GM21447 (cell line): ENCODE measurements around the gene DAP.

Experiments used
- ATAC-seq: cut with Tn5 transposase; IDR thresholded peaks from one replicate; pipeline ENCODE4 v1.9.1; 2021; ENCODE audit not compliant: unreplicated experiment

Gene DAP

DNA sequence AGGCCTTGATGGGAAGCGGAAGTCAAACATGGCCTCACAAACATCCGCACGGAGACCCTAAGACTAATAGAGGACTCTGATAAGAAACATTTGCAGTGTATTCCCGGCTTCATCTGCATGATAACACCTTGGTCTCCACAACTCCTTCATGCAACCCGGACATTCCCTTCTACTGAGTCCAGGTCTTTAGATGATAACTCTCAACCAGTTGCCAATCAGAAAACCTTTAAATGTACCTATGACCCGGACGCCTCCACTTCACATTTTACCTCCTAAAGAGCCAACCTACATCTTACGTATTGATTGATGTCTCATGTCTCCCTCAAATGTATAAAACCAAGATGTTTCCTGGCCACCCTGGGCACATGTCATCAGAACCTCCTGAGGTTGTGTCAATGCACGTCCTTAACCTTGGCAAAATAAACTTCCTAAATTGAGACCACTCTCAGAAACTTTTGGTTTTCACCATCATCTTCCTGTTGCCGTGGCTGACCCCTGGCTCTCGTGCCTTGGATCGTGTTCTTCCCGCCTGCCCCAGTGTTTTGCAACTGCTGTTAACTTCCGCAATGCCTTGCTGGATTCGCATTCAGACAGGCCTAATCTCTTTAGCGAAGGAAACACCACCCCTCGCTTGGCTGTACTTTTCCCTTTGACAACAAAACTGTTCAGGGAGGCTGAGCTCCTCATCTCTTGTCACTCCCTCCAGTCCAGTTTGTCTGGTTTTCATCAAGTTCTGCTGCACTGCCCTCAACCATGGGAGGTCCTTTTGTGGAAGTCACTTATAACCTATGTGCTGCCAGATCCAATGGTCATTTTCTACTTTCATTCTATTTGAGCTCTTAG, 1.1 kb upstream of the DAP start:
- ATAC-seq: no peak

- no peak for ATAC-seq
These were observed 181 bp downstream of the DAP start for GRCh38 chr5:10760921-10761184.

GRCh38 chr5:10760096-10760920, 726 bp downstream of the DAP start:
- peak; percentile 30 for ATAC-seq

DNA sequence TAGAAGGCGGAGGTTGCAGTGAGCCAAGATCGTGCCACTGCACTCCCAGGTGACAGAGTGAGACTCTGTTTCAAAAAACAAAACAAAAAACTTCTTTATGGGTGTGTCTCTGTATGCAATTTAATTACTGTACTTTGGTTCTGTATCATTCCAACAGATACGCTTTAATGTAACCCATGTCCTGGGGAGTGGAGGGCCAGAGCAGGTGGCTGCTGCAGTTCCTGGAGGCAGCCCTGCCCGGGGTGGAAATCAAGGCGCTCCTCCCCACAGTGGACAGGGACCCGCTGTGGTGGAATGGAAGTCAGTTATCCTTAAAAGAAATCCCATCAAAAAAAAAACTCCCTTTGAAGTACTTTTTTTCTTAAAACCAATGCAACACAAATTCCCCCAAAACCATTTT, 1.9 kb downstream of the DAP start:
- ATAC-seq: no peak

DNA sequence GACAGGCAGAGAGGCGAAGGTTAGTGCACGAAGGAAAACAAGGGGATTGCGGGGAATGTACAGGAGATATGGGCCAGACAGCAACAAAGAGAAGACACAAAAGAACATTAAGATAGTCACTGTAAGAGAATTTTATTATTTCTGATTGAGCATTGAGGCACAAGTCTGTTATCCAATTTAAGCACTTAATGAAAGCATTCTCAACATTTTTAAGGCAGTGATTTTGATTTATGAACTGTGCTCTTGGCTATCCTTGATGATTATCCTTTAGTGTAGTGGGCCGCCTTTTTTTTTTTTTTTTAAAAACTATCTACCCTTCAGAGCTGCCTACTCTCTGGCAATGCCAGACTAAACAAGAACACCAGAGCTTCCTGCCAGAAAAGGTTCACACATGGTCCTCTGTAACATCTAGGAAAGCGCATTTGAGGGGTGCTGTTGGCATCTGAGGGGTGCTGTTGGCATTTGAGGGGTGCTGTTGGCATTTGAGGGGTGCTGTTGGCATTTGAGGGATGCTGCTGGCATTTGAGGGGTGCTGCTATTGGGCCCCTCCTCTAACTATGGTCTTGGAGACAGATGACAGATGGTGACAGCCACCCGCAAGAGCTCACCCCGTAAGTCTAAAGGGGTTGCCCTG, 3.0 kb downstream of the DAP start:
- no peak for ATAC-seq

GRCh38 chr5:10757043-10757442, 4.0 kb downstream of the DAP start:
- ATAC-seq: no peak

- no peak for ATAC-seq
These were observed 4.5 kb downstream of the DAP start for GRCh38 chr5:10756549-10756948.

GRCh38 chr5:10753178-10753577, 7.9 kb downstream of the DAP start:
- ATAC-seq: no peak

DNA sequence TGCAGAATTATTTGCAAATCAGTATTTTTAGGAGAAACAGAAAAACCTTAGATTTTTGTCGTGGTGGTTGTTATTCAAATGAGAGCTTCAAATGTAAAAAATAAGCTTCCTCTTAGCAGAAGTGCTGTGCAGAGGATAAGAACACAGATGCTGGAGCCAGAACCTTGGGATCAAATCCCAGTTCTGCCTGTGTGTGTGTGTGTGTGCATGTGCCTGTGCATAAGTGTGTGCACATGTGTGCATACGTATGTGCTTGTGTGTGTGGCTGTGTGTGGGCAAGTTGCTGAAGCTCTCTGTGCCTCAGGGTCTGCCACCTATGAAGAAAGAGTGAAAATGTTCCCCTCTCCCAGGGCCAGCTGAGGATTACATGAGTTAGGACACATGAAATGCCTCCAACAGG, 8.6 kb downstream of the DAP start:
- ATAC-seq: no peak

DNA sequence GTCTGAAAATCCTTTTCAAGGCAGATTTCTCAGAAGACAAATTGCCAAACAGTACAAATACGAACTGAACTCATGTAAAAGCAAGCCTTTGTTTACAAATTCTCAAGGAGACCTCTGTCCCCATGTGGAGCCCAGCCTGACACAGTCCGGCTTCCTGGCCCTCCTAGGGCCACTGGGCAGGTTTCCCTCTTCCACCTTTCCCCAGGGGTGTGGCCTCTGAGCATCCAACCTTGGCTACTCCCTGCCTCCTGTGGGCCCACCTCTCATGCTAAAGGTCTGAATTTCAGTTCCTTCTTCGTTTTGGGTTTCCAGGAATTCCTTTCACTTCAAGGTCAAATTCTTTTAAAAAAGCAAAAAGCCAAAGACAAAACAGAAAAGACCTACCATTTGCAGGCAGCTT, 10.1 kb downstream of the DAP start:
- ATAC-seq: no peak

DNA sequence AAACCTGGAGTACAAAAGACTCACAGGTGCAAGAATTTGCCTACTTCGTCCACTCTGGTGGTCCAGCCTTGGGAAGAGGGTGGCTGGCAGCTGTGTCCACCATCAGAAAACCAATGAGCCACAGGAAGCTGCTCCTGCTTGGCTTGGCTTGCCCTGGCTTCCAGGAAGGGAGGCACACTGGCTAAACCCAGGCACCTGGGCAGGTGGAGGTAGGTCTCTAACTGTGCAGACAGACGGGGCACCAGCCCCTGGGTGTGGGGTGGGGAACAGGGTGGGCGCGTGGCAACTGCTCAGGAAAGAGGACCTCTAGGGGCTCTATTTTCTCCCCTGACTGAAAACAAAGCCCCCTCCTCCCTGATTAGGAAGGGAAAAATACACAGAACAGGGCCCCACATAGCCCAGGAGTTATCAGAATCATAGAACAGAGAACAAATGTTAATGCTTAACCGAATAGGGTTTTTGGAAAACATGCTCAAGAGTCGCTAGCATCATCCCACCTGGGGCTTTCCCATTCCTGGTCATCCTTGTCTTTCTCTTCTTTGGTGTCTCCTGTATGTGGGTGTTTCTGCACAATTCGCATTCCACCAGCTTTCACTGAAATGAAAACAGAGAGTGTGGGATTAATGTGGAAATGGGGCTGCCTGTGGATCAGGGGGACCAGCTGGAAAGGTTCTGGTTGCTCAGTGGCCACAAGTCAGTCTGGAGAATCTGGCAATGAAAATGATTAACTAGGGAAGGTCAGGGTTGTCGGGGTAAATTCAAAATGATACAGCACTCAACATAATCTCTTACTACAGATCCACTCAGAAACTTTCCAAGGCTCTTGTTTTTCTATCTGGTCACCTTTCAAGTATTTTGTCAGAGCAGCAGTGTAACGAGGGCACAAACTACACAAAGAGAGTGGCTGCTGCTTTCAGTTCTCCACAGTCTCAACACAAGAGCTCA, 13.1 kb downstream of the DAP start:
- no peak for ATAC-seq

GRCh38 chr5:10746711-10747110, 14.3 kb downstream of the DAP start:
- no peak for ATAC-seq

DNA sequence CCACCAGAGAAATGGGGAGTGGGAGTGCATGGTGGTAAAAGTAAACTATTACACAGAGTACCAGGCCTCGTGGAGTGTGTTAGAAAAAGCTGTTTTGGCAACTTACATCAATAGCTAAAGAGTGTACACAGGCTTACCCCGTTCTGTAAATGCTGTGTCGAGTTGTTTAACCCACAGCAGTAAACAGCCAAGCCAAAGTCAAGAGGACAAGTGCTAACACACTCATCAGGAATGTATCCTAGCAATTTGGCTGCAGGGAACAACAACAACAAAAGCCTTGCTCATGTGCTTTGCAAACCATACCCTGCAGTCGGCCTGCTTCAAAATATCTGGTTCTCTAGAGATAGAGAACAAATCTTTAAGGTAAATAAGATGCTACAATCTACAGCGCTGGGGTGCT, 15.9 kb downstream of the DAP start:
- ATAC-seq: no peak

DNA sequence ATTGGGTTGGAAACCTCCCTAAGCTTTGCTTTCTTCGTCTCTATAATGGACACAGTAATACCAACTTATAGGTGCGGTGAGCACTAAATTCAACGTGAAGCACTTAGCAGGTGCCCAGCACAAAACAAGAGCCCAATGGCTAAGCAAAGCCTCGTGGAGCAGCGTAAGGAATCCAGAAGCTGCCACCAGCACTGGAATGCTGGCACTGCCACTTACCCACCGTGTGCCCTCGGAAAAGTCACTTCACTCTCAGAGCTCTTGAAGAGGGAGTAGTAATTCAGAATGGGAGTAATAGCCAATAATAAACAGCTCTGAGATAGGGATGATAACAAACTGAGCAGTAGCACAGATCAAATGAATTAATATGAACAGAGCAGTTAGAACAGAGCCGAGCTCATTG, 16.4 kb downstream of the DAP start:
- ATAC-seq: no peak

GRCh38 chr5:10743951-10744350, 17.1 kb downstream of the DAP start:
- ATAC-seq: no peak

- ATAC-seq: no peak
These were observed 17.5 kb downstream of the DAP start for GRCh38 chr5:10743526-10743925.

DNA sequence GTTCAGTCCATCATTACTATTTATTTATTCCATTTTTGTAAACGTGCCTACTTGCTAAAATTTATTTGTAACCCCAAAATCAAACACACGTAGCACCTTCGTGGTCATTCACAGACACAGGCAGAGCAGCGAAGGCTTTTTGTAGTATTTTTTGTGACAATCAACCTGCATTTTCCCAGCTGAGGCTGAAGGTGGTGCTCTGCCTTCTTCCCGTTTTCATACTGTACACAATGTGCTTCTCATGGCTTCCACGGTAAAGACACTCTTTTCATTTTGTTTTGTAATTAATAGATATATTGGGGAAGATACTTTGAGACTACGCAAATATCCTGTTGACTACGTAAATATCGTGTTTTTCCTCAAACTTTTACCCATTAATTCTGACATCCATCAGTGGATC, 19.4 kb downstream of the DAP start:
- ATAC-seq: no peak

DNA sequence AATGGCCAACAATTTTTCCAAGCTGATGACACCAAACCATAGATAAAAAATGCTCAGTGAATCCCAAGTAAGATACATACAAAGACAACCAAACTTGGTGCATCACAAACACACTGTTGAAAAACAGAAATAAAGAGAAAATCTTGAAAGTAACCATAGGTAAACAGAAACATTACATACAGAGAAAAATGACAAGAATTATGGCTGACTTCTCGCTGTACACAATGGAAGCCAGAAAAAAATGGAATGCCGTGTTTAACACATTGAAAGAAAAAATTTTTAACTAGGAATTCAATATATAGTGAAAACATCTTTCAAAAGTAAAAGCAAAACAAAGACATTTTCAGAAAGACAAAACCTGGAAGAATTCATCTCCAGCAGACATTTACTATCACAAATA, 20.6 kb downstream of the DAP start:
- ATAC-seq: no peak

- ATAC-seq: no peak
These were observed 23.2 kb downstream of the DAP start for GRCh38 chr5:10737880-10738279.

- ATAC-seq: no peak
These were observed 24.2 kb downstream of the DAP start for GRCh38 chr5:10736808-10737207.

GRCh38 chr5:10736354-10736753, 24.7 kb downstream of the DAP start:
- no peak for ATAC-seq
